ENCODE data around the gene GJB6.

Gene GJB6

DNA sequence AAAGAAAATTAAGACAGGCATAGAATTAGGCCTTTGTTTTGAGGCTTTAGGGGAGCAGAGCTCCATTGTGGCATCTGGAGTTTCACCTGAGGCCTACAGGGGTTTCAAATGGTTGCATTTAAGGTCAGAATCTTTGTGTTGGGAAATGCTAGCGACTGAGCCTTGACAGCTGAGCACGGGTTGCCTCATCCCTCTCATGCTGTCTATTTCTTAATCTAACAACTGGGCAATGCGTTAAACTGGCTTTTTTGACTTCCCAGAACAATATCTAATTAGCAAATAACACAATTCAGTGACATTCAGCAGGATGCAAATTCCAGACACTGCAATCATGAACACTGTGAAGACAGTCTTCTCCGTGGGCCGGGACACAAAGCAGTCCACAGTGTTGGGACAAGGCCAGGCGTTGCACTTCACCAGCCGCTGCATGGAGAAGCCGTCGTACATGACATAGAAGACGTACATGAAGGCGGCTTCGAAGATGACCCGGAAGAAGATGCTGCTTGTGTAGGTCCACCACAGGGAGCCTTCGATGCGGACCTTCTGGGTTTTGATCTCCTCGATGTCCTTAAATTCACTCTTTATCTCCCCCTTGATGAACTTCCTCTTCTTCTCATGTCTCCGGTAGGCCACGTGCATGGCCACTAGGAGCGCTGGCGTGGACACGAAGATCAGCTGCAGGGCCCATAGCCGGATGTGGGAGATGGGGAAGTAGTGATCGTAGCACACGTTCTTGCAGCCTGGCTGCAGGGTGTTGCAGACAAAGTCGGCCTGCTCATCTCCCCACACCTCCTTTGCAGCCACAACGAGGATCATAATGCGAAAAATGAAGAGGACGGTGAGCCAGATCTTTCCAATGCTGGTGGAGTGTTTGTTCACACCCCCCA, 43.2 kb downstream of the GJB6 start:
- DNase-seq (ENCODE audit: low read depth in 2 of 2) = no peak

DNA sequence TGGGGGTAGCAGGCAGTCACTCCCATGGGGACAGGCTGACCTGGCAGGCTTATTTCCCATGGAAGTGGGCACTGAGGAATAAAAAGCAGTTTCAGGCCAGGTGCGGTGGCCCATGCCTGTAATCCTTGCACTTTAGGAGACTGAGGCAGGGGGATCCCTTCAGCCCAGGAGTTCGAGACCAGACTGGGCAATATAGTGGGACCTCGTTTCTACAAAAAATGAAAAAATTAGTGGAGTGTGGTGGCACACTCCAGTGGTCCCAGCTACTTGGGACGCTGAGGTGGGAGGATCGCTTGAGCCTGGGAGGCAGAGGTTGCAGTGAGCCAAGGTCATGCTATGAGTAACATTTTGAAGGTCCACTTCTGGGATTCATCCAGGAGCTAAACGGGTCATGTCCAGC, 45.3 kb downstream of the GJB6 start:
- DNase-seq (ENCODE audit: low read depth in 2 of 2) = no peak

DNA sequence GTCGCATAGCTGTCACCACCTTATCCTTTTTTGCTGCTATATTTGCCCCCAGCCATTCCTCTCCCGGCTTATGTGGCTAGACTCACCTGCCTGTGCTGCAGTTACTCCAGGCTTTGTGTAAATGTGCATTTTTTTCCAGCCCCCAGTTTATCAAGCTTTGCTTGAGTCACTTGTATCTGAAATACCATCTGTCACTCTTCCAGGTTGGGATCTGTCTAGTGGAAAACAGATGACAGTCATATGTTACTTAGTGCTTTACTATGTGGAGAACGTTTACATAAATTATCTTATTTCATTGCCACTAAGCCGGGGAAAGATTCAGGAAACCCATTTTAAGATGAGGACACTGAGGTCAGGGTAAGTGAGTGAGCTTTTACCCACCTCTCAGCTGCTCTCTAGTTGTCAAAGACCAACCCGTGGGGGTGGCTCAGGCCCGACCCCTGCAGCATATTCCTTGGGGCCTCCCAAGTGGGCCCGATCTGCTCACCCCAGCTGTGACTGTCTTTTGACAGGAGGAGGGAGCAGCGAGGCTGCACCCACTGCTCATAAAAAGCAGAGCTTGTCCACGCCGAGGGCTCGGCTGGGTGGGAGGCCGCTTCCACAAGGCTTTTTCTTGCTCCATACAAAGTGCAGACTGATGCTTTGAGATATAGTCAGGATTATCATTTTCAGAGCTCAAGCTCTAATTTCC, 46.6 kb downstream of the GJB6 start:
- no peak for DNase-seq (ENCODE audit: low read depth in 2 of 2)

GRCh38 chr13:20182231-20182846, 49.8 kb downstream of the GJB6 start:
- peak in 1 of 2 donors; percentile 43 for DNase-seq (ENCODE audit: low read depth in 2 of 2)

DNA sequence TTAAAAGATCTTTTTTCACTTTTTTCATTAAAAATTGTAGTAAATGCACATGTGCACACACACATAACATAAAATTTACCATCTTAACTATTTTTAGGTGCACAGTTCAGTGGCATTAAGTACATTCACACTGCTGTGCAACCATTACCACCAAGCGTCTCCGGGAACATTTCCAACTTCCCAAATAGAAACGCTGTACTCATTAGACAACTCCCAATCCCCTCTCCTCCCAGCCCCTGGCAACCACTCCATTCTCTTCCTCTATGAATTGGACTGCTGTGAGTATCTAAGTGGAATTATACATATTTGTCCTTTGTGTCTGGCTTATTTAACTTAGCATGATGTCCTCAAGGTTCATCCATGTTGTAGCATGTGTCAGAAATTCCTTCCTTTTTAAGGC, 50.9 kb downstream of the GJB6 start:
- no peak for DNase-seq (ENCODE audit: low read depth in 2 of 2)

GRCh38 chr13:20178156-20178555, 54.0 kb downstream of the GJB6 start:
- DNase-seq (ENCODE audit: low read depth in 2 of 2) = no peak

GRCh38 chr13:20177049-20177831, 54.9 kb downstream of the GJB6 start:
- DNase-seq (ENCODE audit: low read depth in 2 of 2) = no peak

DNA sequence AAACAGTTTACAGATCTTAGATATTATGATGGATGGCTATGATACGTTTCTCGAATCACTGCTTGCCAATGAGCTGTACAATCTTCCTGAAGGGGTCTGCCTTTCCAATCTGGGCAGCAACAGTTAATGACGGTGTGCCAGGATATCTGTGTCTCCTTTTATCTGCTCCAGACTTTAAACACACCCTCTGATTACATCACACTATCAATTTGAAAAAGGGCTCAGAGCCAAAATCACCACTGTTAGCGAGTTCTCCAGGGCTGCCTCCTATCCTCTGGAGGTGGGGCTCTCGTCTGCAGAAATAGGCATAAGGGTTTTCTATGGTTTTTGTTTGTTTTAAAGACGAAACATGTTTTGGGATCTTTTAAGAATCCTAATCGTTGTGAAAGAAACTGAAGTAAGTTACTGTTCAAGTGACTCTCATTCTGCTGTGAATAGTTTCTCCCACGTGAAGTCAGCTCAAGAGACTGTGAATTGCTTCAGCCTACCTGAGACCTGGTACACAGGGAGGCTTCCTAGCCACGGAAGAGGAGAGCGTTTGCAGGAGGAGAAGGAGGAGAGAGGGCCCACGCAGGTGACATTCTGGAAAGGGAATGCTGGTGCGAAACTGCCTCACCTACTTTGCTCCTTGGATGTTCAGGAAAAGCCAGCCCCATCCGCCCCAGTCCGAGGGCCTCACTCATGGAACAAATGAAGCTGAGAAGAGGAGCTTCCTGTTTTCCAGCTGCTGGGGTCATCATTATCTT, 56.0 kb downstream of the GJB6 start:
- DNase-seq (ENCODE audit: low read depth in 2 of 2) = no peak

GRCh38 chr13:20175406-20175794, 56.7 kb downstream of the GJB6 start:
- DNase-seq (ENCODE audit: low read depth in 2 of 2) = no peak

DNA sequence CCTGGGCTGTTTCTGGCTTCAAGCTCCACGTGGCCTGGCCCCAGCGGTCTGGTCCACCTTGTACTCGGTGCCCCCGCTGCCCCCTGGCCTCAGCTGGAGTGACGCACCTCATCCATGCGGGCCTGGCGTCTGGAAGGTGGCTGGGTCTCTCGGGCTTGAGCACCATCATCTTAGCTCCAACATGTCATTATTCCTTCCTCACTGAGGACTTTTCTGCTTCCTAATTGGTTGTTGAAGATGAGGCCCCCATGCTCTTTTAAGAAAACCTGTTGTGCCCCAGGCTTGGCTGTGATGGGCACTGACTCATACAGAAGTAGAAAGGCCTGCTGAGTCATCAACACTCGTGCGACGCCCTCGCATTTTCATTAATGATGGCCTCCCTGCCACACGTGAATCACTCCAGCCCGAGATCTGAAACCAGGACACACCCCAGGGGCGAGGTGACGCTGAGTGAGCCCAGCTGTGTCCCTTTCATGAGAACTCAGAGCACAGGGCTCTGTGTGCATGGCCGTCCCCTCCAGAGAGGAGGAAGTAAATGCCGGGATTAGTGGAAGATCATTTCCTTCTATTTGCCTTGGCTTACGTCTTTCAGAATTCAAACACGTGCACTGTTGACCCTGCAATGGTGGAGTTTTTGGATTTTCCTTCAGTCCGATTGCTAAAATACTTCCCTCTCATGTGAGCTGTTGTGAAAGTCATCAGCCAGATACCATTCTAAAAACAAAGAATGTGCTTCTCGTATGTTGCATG, 57.3 kb downstream of the GJB6 start:
- peak; percentile 67 to 68 for DNase-seq (ENCODE audit: low read depth in 2 of 2)

GRCh38 chr13:20173116-20173746, 58.9 kb downstream of the GJB6 start:
- no peak for DNase-seq (ENCODE audit: low read depth in 2 of 2)

Data from stimulated activated CD8-positive, alpha-beta memory T cell treated with anti-CD3 and anti-CD28 coated beads, Interleukin-7, amount 100 ng/mL, for 4 hours (primary cell).